Measurements from ENCODE around the gene NOS3.
A peak's percentile ranks its signal among the peaks of the same experiment; 100 is the strongest.

Gene NOS3

DNA sequence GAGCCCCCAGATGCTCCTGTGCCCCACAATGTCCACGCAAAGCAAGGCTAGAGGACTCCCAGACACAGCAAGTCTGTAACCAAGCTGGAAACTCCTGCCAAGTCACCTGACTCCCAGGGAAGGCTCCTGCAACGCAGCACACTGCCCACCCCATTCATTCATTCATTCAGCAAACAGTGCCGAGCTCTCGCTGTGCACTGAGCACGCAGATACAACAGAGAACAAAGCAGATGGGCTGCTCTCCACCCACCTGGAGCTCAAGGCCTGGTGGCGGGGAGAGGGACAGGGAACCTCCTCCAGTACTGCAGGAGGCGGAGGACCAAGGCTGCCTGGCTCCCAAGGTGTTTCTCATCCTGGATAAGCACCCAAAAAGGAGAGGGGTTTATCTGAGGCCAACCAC lies 21.3 kb upstream of the NOS3 start:
- Histone ChIP-seq H3K27ac (ENCODE audit: low read length) (no peak overlapping the region), H3K9me3 (ENCODE audit: control insufficient read depth, low read depth, low read length) (no peaks in the 10 kb centered on the region), H3K4me3 (ENCODE audit: low read length) (no peak overlapping the region), H3K9ac (ENCODE audit: low read length) (no peak overlapping the region), H3K36me3 (ENCODE audit: control insufficient read depth, low read depth, low read length) (no peaks in the 10 kb centered on the region), H3K27me3 (ENCODE audit: control insufficient read depth, insufficient read depth, low read length) (no peaks in the 10 kb centered on the region), H3K4me1 (ENCODE audit: control insufficient read depth, low read depth, low read length) (peaks cover 18% of the 10 kb centered on the region)

DNA sequence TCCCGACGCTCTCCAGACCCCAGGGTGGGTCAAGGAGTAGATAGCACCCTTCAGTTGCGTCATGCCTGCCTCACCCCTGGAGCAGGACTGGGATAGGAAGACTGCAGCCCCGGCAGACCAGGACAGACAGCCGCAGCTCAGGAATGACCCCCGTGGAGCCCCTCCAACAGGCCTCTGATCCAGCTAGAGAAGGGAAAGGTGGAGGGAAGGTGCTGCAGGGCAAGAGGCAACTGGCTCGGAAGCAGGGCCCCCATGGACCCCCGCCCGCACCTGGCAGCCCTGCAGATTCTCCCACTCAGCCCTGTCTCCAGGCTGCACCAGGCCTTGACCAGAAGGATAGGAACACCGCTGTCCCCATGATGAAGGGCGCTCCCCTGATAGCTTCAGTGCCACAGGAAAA lies 20.4 kb upstream of the NOS3 start:
- Histone ChIP-seq H3K4me3 (ENCODE audit: low read length) (no peak overlapping the region), H3K27me3 (ENCODE audit: control insufficient read depth, insufficient read depth, low read length) (peaks cover 4% of the 10 kb centered on the region), H3K27ac (ENCODE audit: low read length) (no peak overlapping the region), H3K4me1 (ENCODE audit: control insufficient read depth, low read depth, low read length) (peaks cover 22% of the 10 kb centered on the region), H3K9me3 (ENCODE audit: control insufficient read depth, low read depth, low read length) (no peaks in the 10 kb centered on the region), H3K9ac (ENCODE audit: low read length) (no peak overlapping the region), H3K36me3 (ENCODE audit: control insufficient read depth, low read depth, low read length) (no peaks in the 10 kb centered on the region)

DNA sequence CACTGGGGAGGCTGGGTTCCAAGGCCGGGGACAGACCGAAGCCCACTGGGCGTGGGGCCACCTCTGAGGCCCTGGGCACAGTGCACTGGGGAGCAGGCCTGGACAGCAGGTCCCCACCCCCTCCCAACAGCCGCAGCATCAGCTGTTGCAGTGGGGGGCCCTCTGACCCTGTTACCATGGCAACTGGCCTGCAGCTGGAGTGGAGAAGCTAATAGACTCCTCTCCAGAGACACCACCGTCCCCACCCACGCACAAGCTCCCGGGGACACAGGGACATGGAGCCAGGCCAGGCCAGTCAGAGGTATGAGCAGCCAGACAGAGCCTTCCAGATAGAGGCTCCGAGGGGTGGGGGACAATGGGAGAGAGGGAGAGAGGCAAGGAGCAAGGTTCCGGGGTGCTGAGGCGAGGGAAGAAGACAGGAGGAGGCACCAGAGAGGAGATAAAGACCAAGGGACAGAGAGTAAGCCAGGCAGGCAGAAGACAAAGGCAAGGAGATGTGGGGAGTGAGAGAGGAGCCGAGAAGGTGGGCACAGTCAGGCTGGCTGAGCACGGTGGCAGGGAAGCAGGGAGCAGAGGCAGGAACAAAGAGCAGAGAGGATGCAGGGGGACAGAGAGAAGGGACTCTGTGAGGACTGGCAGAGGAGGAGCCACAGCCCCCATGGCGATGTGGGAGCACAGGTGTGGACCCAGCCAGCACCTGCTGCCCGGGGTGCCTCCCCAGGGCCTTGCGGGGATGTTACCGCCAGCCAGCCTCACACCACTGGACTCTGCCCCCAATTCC lies 19.4 kb upstream of the NOS3 start:
- Histone ChIP-seq H3K27me3 (ENCODE audit: control insufficient read depth, insufficient read depth, low read length) (peaks cover 14% of the 10 kb centered on the region), H3K4me1 (ENCODE audit: control insufficient read depth, low read depth, low read length) (peaks cover 32% of the 10 kb centered on the region), H3K36me3 (ENCODE audit: control insufficient read depth, low read depth, low read length) (no peaks in the 10 kb centered on the region), H3K9me3 (ENCODE audit: control insufficient read depth, low read depth, low read length) (no peaks in the 10 kb centered on the region), H3K4me3 (ENCODE audit: low read length) (no peak overlapping the region), H3K9ac (ENCODE audit: low read length) (no peak overlapping the region), H3K27ac (ENCODE audit: low read length) (no peak overlapping the region)

DNA sequence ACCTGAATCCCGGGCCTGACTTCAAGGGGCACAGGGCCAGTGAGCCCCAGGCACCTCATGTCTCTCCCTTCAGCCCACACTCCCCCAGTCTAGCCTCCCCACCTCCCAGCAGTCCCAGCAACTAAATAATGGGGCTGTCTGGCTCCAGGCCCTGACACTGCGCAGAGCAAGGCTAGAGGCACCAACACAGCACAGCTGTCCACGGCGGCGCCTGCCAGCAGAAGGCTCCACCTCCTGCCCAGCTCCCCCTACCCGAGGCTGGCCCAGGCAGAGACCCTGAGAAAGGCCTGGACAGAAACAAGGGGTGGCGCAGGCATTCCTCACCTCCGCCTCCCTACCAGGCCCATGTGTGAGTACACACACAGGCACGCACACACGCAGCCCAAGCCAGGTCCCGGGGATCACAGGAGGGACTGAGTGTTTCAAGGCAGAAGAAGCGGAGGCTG lies 18.8 kb upstream of the NOS3 start:
- H3K9me3 ChIP-seq (ENCODE audit: control insufficient read depth, low read depth, low read length): no peaks in the 10 kb centered on the region
- peaks cover 20% of the 10 kb centered on the region for H3K27me3 ChIP-seq (ENCODE audit: control insufficient read depth, insufficient read depth, low read length)
- H3K4me3 ChIP-seq (ENCODE audit: low read length): no peak overlapping the region
- H3K9ac ChIP-seq (ENCODE audit: low read length): no peak overlapping the region
- H3K27ac ChIP-seq (ENCODE audit: low read length): no peak overlapping the region
- no peaks in the 10 kb centered on the region for H3K36me3 ChIP-seq (ENCODE audit: control insufficient read depth, low read depth, low read length)
- H3K4me1 ChIP-seq (ENCODE audit: control insufficient read depth, low read depth, low read length): peaks cover 37% of the 10 kb centered on the region

DNA sequence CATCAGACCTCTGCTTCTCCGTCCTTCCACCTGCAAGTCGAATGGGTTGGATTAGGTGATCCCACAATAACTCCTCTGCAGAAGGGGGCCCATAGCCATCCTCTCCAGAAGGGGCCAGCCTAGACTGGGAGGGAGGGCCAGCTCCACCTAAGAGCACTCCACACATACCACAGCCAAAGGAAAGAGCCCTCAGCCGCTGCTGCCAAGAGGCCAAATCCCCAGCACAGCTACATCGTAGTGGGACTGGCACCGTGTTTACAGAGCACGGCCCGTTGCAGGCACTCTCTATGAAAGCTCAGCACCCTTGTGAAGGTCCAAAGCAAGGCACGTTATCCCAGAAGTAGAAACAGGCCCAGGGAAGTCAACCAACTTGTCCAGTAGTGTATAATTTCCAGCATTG lies 18.1 kb upstream of the NOS3 start:
- Histone ChIP-seq H3K9me3 (ENCODE audit: control insufficient read depth, low read depth, low read length) (no peaks in the 10 kb centered on the region), H3K27ac (ENCODE audit: low read length) (no peak overlapping the region), H3K4me3 (ENCODE audit: low read length) (no peak overlapping the region), H3K9ac (ENCODE audit: low read length) (no peak overlapping the region), H3K4me1 (ENCODE audit: control insufficient read depth, low read depth, low read length) (peaks cover 39% of the 10 kb centered on the region), H3K36me3 (ENCODE audit: control insufficient read depth, low read depth, low read length) (no peaks in the 10 kb centered on the region), H3K27me3 (ENCODE audit: control insufficient read depth, insufficient read depth, low read length) (peaks cover 25% of the 10 kb centered on the region)

DNA sequence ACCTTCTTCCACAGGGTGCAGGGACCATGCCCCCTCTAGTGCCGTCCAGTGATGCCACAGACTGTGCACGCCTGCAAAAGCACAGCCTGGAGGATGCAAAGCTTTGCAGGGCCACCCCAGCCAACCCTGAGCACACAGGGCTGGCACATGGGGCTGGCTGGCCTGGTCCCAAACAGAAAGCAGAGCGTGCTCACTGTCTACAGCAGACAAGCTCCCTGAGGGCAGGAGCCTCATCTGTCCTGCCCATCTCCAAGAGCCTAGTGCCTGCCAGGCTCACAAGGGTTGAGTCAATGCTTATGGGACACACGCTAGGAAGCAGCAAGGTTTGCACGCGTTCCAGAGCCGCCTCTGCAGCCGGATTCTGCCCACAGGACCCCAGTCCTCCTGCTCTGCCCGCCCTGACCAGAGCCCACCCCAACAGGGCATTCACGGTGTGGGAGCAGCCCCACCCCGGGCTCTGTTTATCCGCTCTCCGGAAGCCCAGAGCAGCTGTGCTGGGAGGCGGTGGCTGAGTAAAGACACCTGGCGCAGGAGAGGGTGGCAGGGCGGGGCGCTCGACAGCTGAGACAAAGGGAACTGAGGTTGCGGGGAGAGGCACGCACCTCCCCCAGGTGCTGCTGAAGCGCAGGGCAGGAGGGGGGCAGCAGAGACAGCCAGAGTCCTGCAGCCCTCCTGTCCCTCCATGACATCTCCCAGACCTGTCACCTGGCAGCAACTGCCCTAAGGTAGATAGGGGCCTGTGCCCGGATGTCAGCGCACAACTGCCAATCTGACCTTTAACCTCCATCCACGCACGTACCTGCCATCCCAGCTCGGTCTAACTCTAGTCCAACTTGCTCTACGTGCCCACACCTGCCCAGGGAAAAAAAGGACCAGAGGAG lies 17.0 kb upstream of the NOS3 start:
- Histone ChIP-seq H3K27ac (ENCODE audit: low read length) (no peak overlapping the region), H3K4me3 (ENCODE audit: low read length) (peak overlapping the region; percentile 67), H3K36me3 (ENCODE audit: control insufficient read depth, low read depth, low read length) (no peaks in the 10 kb centered on the region), H3K9ac (ENCODE audit: low read length) (no peak overlapping the region), H3K27me3 (ENCODE audit: control insufficient read depth, insufficient read depth, low read length) (peaks cover 25% of the 10 kb centered on the region), H3K9me3 (ENCODE audit: control insufficient read depth, low read depth, low read length) (no peaks in the 10 kb centered on the region), H3K4me1 (ENCODE audit: control insufficient read depth, low read depth, low read length) (peaks cover 38% of the 10 kb centered on the region)

DNA sequence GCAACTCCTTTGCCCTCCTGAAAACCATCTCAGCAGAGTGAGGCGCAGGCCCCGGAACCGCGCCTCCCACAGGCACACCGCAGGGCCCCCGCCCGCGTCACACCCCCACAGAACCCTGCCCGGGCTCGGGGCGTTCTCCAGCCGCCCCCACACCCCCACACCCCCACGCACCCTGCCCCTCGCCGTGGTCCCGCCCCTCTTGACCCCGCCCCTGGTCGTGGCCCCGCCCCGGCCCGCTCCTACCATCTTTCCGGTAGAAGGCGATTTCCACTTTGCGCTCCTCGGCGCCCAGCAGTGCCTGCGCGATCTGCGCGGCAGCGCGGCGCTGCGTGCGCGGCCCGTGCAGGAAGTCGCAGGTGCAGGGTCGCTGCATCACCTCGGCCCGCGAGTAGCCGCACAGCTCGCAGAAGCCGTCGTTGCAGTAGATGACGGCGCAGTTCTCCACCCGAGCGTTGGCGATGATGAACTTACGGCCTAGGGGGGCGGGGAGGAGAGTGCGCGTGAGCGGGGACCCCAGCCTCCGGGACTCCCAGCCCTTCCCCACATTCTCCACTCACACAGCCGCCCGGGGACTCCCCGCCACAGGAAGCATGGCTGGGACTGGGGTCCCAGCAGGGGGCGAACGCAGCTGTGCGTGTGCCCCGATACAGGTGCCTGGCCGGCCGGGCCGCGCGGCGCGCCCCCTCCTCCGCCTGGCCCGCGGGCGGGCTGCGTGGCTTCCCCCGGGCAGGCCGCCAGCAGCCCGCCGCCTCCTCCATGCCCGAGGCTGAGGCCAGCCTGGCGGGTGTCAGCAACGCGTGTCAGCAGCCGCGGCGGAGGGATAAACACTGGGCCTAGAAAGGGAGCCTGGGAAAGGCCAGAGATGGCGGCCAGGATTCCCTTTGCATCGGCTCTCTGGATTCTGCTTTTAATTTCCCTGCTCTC lies 16.1 kb upstream of the NOS3 start:
- peaks cover 30% of the 10 kb centered on the region for H3K27me3 ChIP-seq (ENCODE audit: control insufficient read depth, insufficient read depth, low read length)

DNA sequence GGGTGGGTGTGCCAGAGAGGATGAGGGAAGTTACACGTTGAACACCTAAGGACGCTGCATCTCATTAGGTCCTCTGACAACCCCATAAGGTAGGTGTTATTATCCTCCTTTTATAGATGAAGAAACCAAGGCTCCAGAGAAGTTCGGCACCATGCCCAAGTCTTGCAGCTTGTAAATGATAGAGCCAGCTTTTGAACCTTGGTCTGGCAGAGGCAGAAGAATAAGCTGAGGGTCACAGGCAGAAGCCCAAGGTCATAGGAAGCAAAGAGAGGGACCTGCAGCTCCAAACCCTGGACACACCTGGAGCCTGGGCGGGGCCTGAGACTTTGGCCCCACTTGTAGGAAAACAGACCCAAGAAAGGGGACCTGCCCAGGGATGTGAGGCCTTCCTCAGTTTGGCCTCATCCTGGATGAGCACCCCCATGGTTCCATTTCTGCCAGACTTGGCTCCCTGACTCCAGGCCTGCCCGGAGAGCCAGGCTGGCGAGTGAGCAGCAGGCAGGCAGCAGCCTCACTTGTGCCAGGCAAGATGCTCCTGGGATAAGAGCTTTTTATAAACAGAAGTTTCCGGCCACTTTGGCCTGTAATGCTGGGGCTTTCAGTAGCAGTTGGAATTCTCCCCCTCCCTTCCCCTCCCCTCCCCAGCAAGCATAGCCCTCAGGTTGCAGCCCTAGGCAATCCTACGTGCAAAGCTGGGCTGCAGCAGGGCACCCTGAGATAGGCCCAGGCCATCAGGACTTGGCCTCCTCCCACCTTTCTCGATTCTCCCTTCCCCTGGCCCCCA lies 15.1 kb upstream of the NOS3 start:
- H3K9ac ChIP-seq (ENCODE audit: low read length): no peak overlapping the region
- peaks cover 39% of the 10 kb centered on the region for H3K27me3 ChIP-seq (ENCODE audit: control insufficient read depth, insufficient read depth, low read length)
- no peaks in the 10 kb centered on the region for H3K9me3 ChIP-seq (ENCODE audit: control insufficient read depth, low read depth, low read length)
- no peaks in the 10 kb centered on the region for H3K36me3 ChIP-seq (ENCODE audit: control insufficient read depth, low read depth, low read length)
- peak overlapping the region; percentile 67 for H3K4me3 ChIP-seq (ENCODE audit: low read length)
- peaks cover 41% of the 10 kb centered on the region for H3K4me1 ChIP-seq (ENCODE audit: control insufficient read depth, low read depth, low read length)
- H3K27ac ChIP-seq (ENCODE audit: low read length): no peak overlapping the region

More for the DNA sequence above, 16.1 kb upstream of the NOS3 start:
- no peak overlapping the region for H3K27ac ChIP-seq (ENCODE audit: low read length)
- no peaks in the 10 kb centered on the region for H3K9me3 ChIP-seq (ENCODE audit: control insufficient read depth, low read depth, low read length)
- H3K9ac ChIP-seq (ENCODE audit: low read length): no peak overlapping the region
- no peaks in the 10 kb centered on the region for H3K36me3 ChIP-seq (ENCODE audit: control insufficient read depth, low read depth, low read length)
- H3K4me3 ChIP-seq (ENCODE audit: low read length): peak overlapping the region; percentile 67
- H3K4me1 ChIP-seq (ENCODE audit: control insufficient read depth, low read depth, low read length): peaks cover 34% of the 10 kb centered on the region

DNA sequence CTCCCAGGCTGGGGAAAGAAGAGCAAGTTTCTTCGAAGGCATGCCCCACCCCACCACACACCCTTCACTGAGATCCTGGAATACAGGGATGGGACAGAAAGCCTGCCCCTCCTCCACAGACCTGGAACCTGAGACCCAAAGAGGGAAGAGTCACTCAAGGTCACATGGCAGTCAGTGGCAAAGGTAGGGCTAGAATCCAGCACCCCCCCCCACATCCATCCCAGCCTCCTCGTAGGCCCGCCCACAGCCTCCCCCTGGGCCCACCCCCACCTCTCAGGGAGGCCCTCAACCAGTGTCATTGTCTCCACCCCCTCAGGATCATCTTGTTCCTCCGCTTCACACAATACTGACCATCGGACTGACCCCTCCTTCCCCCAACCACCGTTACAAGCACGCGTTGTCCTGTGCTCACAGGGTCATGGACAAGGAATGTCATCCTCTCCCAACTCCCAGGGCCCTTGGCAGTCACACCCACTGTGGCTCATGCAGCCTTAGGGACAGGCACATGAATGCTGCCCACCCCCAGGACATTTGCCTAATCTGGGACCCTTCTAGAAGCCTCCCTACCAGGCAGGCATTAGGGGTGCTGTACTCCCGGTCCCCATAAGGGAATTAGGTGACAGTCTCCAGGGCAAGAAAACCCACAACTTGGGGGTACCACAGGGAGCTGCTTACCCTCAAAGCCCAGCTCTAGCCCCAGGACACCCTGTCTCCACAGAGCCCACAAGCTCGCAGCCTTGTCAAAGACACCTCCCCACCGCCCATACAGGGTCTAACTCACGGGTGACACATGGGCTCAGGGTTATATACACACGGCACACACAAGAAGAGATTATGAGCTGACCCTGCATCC lies 14.1 kb upstream of the NOS3 start:
- peak overlapping the region; percentile 59 for H3K4me3 ChIP-seq (ENCODE audit: low read length)
- peaks cover 42% of the 10 kb centered on the region for H3K4me1 ChIP-seq (ENCODE audit: control insufficient read depth, low read depth, low read length)
- H3K27ac ChIP-seq (ENCODE audit: low read length): no peak overlapping the region
- peaks cover 48% of the 10 kb centered on the region for H3K27me3 ChIP-seq (ENCODE audit: control insufficient read depth, insufficient read depth, low read length)
- H3K9me3 ChIP-seq (ENCODE audit: control insufficient read depth, low read depth, low read length): no peaks in the 10 kb centered on the region
- no peaks in the 10 kb centered on the region for H3K36me3 ChIP-seq (ENCODE audit: control insufficient read depth, low read depth, low read length)
- H3K9ac ChIP-seq (ENCODE audit: low read length): no peak overlapping the region

Data from iPS-18a (cell line).